Effector memory CD8-positive, alpha-beta T cell (primary cell): Measurements from ENCODE around the gene CRHR1.

Experiments
- ATAC-seq: fragments of 150-1000 bp; cut with Tn5 transposase; replicated peaks from 2 replicates; pipeline ENCODE4 v1.10.0; 2021; ENCODE audit warnings: mild to moderate bottlenecking, moderate library complexity
- DNase-seq, 3 experiments: peaks; one replicate each; pipeline ENCODE4 v3.0.0; 2021
- H3K27ac Mint-ChIP-seq, 2 donors: one replicate each; pipeline ENCODE4 v1.8.0; 2022; ENCODE audit warnings: mild to moderate bottlenecking in 2 of 2, mixed read lengths in 2 of 2, moderate library complexity in 2 of 2
- H3K27me3 Mint-ChIP-seq, 2 donors: one replicate each; pipeline ENCODE4 v1.8.0; 2022; ENCODE audit warnings: mixed read lengths in 2 of 2
- H3K36me3 Mint-ChIP-seq: one replicate; pipeline ENCODE4 v1.8.0; 2022; ENCODE audit warnings: mild to moderate bottlenecking, moderate library complexity, mixed read lengths; ENCODE audit not compliant: insufficient read depth
- H3K4me1 Mint-ChIP-seq, 2 donors: one replicate each; pipeline ENCODE4 v1.8.0; 2022; ENCODE audit warnings: low read depth in 2 of 2, mixed read lengths in 2 of 2
- H3K4me3 Mint-ChIP-seq, 2 donors: one replicate each; pipeline ENCODE4 v1.8.0; 2022; ENCODE audit warnings: mild to moderate bottlenecking in 2 of 2, mixed read lengths in 2 of 2, moderate library complexity in 2 of 2
- H3K9me3 Mint-ChIP-seq, 2 donors: one replicate each; pipeline ENCODE4 v1.8.0; 2022; ENCODE audit warnings: mixed read lengths in 2 of 2

The CRHR1 gene

GRCh38 chr17:45824901-45825492 is 40.9 kb downstream of the CRHR1 start:
- no peak overlapping the region for H3K27ac Mint-ChIP-seq
- no peak overlapping the region for H3K4me3 Mint-ChIP-seq
- no peaks in the 10 kb centered on the region for H3K36me3 Mint-ChIP-seq
- ATAC-seq (no peak), DNase-seq (no peak)
- H3K27me3 Mint-ChIP-seq: peaks cover 15 to 51% of the 10 kb centered on the region in 2 donors
- H3K9me3 Mint-ChIP-seq: no peaks in the 10 kb centered on the region
- H3K4me1 Mint-ChIP-seq: no peaks in the 10 kb centered on the region

- Mint-ChIP-seq H3K9me3 (no peaks in the 10 kb centered on the region), H3K4me3 (no peak overlapping the region), H3K4me1 (no peaks in the 10 kb centered on the region), H3K27me3 (peaks cover 15 to 50% of the 10 kb centered on the region in 2 donors), H3K36me3 (no peaks in the 10 kb centered on the region), H3K27ac (no peak overlapping the region)
- DNase-seq (no peak), ATAC-seq (no peak)
Observed at GRCh38 chr17:45825792-45826191, 41.7 kb downstream of the CRHR1 start.

GRCh38 chr17:45826919-45827588 is 42.9 kb downstream of the CRHR1 start:
- no peak overlapping the region for H3K27ac Mint-ChIP-seq
- peaks cover 15 to 44% of the 10 kb centered on the region in 2 donors for H3K27me3 Mint-ChIP-seq
- H3K4me1 Mint-ChIP-seq: no peaks in the 10 kb centered on the region
- H3K4me3 Mint-ChIP-seq: no peak overlapping the region
- no peaks in the 10 kb centered on the region for H3K9me3 Mint-ChIP-seq
- no peak for DNase-seq
- ATAC-seq: no peak
- H3K36me3 Mint-ChIP-seq: no peaks in the 10 kb centered on the region

GRCh38 chr17:45828171-45828570 is 44.1 kb downstream of the CRHR1 start:
- H3K4me1 Mint-ChIP-seq: no peaks in the 10 kb centered on the region
- no peaks in the 10 kb centered on the region for H3K9me3 Mint-ChIP-seq
- no peak overlapping the region for H3K4me3 Mint-ChIP-seq
- H3K27ac Mint-ChIP-seq: no peak overlapping the region
- peaks cover 15 to 44% of the 10 kb centered on the region in 2 donors for H3K27me3 Mint-ChIP-seq
- ATAC-seq: no peak
- DNase-seq: no peak
- no peaks in the 10 kb centered on the region for H3K36me3 Mint-ChIP-seq

- Mint-ChIP-seq H3K27me3 (peaks cover 16 to 46% of the 10 kb centered on the region in 2 donors), H3K4me3 (no peak overlapping the region), H3K36me3 (no peaks in the 10 kb centered on the region), H3K27ac (no peak overlapping the region), H3K4me1 (no peaks in the 10 kb centered on the region), H3K9me3 (no peaks in the 10 kb centered on the region)
- DNase-seq (no peak), ATAC-seq (no peak)
Observed at GRCh38 chr17:45828582-45829133, 44.5 kb downstream of the CRHR1 start.

GRCh38 chr17:45833920-45834319 is 49.8 kb downstream of the CRHR1 start:
- DNase-seq: no peak
- no peak overlapping the region for H3K27ac Mint-ChIP-seq
- H3K27me3 Mint-ChIP-seq: peaks cover 12 to 66% of the 10 kb centered on the region in 2 donors
- no peak overlapping the region for H3K4me3 Mint-ChIP-seq
- H3K36me3 Mint-ChIP-seq: no peaks in the 10 kb centered on the region
- no peak for ATAC-seq
- H3K4me1 Mint-ChIP-seq: no peaks in the 10 kb centered on the region
- H3K9me3 Mint-ChIP-seq: no peaks in the 10 kb centered on the region

GRCh38 chr17:45834471-45835396 is 50.6 kb downstream of the CRHR1 start:
- Mint-ChIP-seq H3K36me3 (no peaks in the 10 kb centered on the region), H3K4me1 (no peaks in the 10 kb centered on the region), H3K27me3 (peaks cover 4 to 66% of the 10 kb centered on the region in 2 donors), H3K9me3 (no peaks in the 10 kb centered on the region), H3K27ac (no peak overlapping the region), H3K4me3 (no peak overlapping the region)
- no peak for DNase-seq
- no peak for ATAC-seq

- ATAC-seq (no peak), DNase-seq (no peak)
- peaks cover 4 to 64% of the 10 kb centered on the region in 2 donors for H3K27me3 Mint-ChIP-seq
- no peaks in the 10 kb centered on the region for H3K36me3 Mint-ChIP-seq
- no peaks in the 10 kb centered on the region for H3K9me3 Mint-ChIP-seq
- no peak overlapping the region for H3K4me3 Mint-ChIP-seq
- no peak overlapping the region for H3K27ac Mint-ChIP-seq
- no peaks in the 10 kb centered on the region for H3K4me1 Mint-ChIP-seq
Observed at GRCh38 chr17:45835481-45835880, 51.4 kb downstream of the CRHR1 start.

GRCh38 chr17:45836047-45837044 is 52.2 kb downstream of the CRHR1 start:
- Mint-ChIP-seq H3K27ac (no peak overlapping the region), H3K4me1 (no peaks in the 10 kb centered on the region), H3K36me3 (no peaks in the 10 kb centered on the region), H3K9me3 (no peaks in the 10 kb centered on the region), H3K27me3 (peaks cover 4 to 64% of the 10 kb centered on the region in 2 donors), H3K4me3 (no peak overlapping the region)
- DNase-seq (no peak), ATAC-seq (no peak)

GRCh38 chr17:45837187-45837586 is 53.1 kb downstream of the CRHR1 start:
- H3K4me1 Mint-ChIP-seq: no peaks in the 10 kb centered on the region
- H3K27ac Mint-ChIP-seq: no peak overlapping the region
- no peak for ATAC-seq
- no peak for DNase-seq
- peaks cover 4 to 64% of the 10 kb centered on the region in 2 donors for H3K27me3 Mint-ChIP-seq
- H3K36me3 Mint-ChIP-seq: no peaks in the 10 kb centered on the region
- H3K9me3 Mint-ChIP-seq: no peaks in the 10 kb centered on the region
- H3K4me3 Mint-ChIP-seq: no peak overlapping the region

- Mint-ChIP-seq H3K4me3 (no peak overlapping the region), H3K9me3 (no peaks in the 10 kb centered on the region), H3K4me1 (no peaks in the 10 kb centered on the region), H3K27ac (no peak overlapping the region), H3K36me3 (no peaks in the 10 kb centered on the region), H3K27me3 (peaks cover 4 to 64% of the 10 kb centered on the region in 2 donors)
- DNase-seq: no peak
- ATAC-seq: no peak
Observed at GRCh38 chr17:45837603-45838002, 53.5 kb downstream of the CRHR1 start.

GRCh38 chr17:45838751-45839295 is 54.7 kb downstream of the CRHR1 start:
- DNase-seq (no peak), ATAC-seq (no peak)
- no peak overlapping the region for H3K4me3 Mint-ChIP-seq
- H3K9me3 Mint-ChIP-seq: no peaks in the 10 kb centered on the region
- H3K27me3 Mint-ChIP-seq: peaks cover 2 to 59% of the 10 kb centered on the region in 2 donors
- no peak overlapping the region for H3K27ac Mint-ChIP-seq
- H3K4me1 Mint-ChIP-seq: no peaks in the 10 kb centered on the region
- H3K36me3 Mint-ChIP-seq: no peaks in the 10 kb centered on the region
